Mesothelial cell of epicardium (in vitro differentiated cells): Measurements from ENCODE around the gene CHMP2B. TPM values are rescaled to one million over a fixed set of nuclear protein-coding genes. Genes with fewer than 3 reads are reported as not detected.

Experiments
- DNase-seq, 2 experiments: peaks; one replicate each; pipeline ENCODE4 v3.0.0; 2021; ENCODE audit warnings: low spot score in 2 of 2; ENCODE audit not compliant: unreplicated experiment in 2 of 2
- H3K27ac Mint-ChIP-seq: 2 replicates; pipeline ENCODE4 v1.8.0; 2021; ENCODE audit warnings: mixed read lengths
- H3K27me3 Mint-ChIP-seq: 2 replicates; pipeline ENCODE4 v1.8.0; 2021; ENCODE audit warnings: low read depth, mixed read lengths
- H3K36me3 Mint-ChIP-seq: 2 replicates; pipeline ENCODE4 v1.8.0; 2021; ENCODE audit warnings: mixed read lengths
- H3K4me1 Mint-ChIP-seq: 2 replicates; pipeline ENCODE4 v1.8.0; 2021; ENCODE audit warnings: mixed read lengths
- H3K4me3 Mint-ChIP-seq: 2 replicates; pipeline ENCODE4 v1.8.0; 2021; ENCODE audit warnings: mild to moderate bottlenecking, moderate library complexity, mixed read lengths
- H3K9me3 Mint-ChIP-seq: 2 replicates; pipeline ENCODE4 v1.8.0; 2021; ENCODE audit warnings: mixed read lengths
- CTCF ChIP-seq: fragments of 200-600 bp; sonication (generic); IDR thresholded peaks from one replicate; pipeline ENCODE4 v1.5.0; 2021; ENCODE audit warnings: antibody characterized with exemption; ENCODE audit not compliant: unreplicated experiment
- total RNA-seq: library from RNA; stranded (reverse); gene quantifications from 3 replicates; pipeline ENCODE4 v1.2.1, GENCODE V29; 2021

Gene CHMP2B
- total RNA-seq, 1 donor from 2014 or later = 26.4 TPM

- Mint-ChIP-seq H3K27ac (no peak overlapping the region), H3K27me3 (peaks cover 9% of the 10 kb centered on the region), H3K4me1 (no peaks in the 10 kb centered on the region), H3K9me3 (no peaks in the 10 kb centered on the region), H3K4me3 (no peak overlapping the region), H3K36me3 (no peaks in the 10 kb centered on the region)
- no peak for DNase-seq
- no peak for TF ChIP-seq CTCF
These were observed 41.6 kb downstream of the CHMP2B start for GRCh38 chr3:87268646-87269211.

- Mint-ChIP-seq H3K36me3 (no peaks in the 10 kb centered on the region), H3K27ac (no peak overlapping the region), H3K4me3 (no peak overlapping the region), H3K27me3 (peaks cover 4% of the 10 kb centered on the region), H3K4me1 (no peaks in the 10 kb centered on the region), H3K9me3 (no peaks in the 10 kb centered on the region)
- TF ChIP-seq CTCF = no peak
- no peak for DNase-seq
These were observed 42.6 kb downstream of the CHMP2B start for GRCh38 chr3:87269723-87270122.

GRCh38 chr3:87270908-87271700 lies 44.0 kb downstream of the CHMP2B start:
- DNase-seq = no peak
- peaks cover 4% of the 10 kb centered on the region for H3K27me3 Mint-ChIP-seq
- no peaks in the 10 kb centered on the region for H3K9me3 Mint-ChIP-seq
- no peak overlapping the region for H3K27ac Mint-ChIP-seq
- TF ChIP-seq CTCF = no peak
- no peaks in the 10 kb centered on the region for H3K4me1 Mint-ChIP-seq
- no peaks in the 10 kb centered on the region for H3K36me3 Mint-ChIP-seq
- H3K4me3 Mint-ChIP-seq = no peak overlapping the region

- H3K9me3 Mint-ChIP-seq = no peaks in the 10 kb centered on the region
- DNase-seq = no peak
- H3K27ac Mint-ChIP-seq = no peak overlapping the region
- H3K27me3 Mint-ChIP-seq = peaks cover 4% of the 10 kb centered on the region
- H3K4me1 Mint-ChIP-seq = no peaks in the 10 kb centered on the region
- no peak for TF ChIP-seq CTCF
- H3K36me3 Mint-ChIP-seq = no peaks in the 10 kb centered on the region
- H3K4me3 Mint-ChIP-seq = no peak overlapping the region
These were observed 45.7 kb downstream of the CHMP2B start for GRCh38 chr3:87272718-87273341.

GRCh38 chr3:87276484-87276883 lies 49.4 kb downstream of the CHMP2B start, which contains the start of gene POU1F1:
TSS of gene POU1F1 (minus strand) at chr3:87276584. CDS start at chr3:87276462, 122 bp downstream.
- TF ChIP-seq CTCF = no peak
- Mint-ChIP-seq H3K36me3 (no peaks in the 10 kb centered on the region), H3K4me1 (no peaks in the 10 kb centered on the region), H3K27me3 (peaks cover 4% of the 10 kb centered on the region), H3K9me3 (no peaks in the 10 kb centered on the region), H3K27ac (no peak within 1 kb of the TSS), H3K4me3 (no peak within 1 kb of the TSS)
- no peak for DNase-seq
